Peyer's patch (tissue), 4 donors: ENCODE measurements around the gene SPINK6.

Source experiments
- POLR2A ChIP-seq, 2 donors: fragments of 450-650 bp; IDR thresholded peaks; one replicate each; pipeline ENCODE4 v1.5.1; 2017; ENCODE audit warnings: antibody characterized with exemption in 2 of 2, mild to moderate bottlenecking in 2 of 2, moderate library complexity in 2 of 2
- TF ChIP-seq, protein P1 (sequence below), 6 experiments: fragments of 450-650 bp in 4 of 6; fragments of 200-600 bp in 2 of 6; sonication (generic) in 1 of 6; IDR thresholded peaks; one replicate each; pipeline ENCODE4 v1.5.1; 2017 to 2019; ENCODE audit warnings: antibody characterized with exemption in 6 of 6, mild to moderate bottlenecking in 3 of 6, moderate library complexity in 1 of 6

DNA sequence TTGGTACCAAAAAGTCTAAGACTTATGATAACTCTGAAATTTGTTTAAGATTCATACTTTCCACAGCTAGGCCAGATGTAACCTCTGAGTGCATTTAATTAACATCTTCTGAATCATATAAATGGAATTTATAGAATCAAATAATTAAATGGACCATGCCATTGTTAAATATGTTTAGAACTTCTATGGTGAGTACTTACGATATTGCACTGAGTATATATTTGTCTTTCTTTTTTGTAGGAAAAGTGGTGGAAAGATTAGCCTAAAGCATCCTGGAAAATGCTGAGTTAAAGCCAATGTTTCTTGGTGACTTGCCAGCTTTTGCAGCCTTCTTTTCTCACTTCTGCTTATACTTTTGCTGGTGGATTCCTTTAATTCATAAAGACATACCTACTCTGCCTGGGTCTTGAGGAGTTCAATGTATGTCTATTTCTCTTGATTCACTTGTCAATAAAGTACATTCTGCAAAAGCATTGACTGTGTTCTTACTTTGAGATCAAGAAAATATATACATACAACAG is 11.9 kb downstream of the SPINK6 start:
- TF ChIP-seq, protein P1, sequence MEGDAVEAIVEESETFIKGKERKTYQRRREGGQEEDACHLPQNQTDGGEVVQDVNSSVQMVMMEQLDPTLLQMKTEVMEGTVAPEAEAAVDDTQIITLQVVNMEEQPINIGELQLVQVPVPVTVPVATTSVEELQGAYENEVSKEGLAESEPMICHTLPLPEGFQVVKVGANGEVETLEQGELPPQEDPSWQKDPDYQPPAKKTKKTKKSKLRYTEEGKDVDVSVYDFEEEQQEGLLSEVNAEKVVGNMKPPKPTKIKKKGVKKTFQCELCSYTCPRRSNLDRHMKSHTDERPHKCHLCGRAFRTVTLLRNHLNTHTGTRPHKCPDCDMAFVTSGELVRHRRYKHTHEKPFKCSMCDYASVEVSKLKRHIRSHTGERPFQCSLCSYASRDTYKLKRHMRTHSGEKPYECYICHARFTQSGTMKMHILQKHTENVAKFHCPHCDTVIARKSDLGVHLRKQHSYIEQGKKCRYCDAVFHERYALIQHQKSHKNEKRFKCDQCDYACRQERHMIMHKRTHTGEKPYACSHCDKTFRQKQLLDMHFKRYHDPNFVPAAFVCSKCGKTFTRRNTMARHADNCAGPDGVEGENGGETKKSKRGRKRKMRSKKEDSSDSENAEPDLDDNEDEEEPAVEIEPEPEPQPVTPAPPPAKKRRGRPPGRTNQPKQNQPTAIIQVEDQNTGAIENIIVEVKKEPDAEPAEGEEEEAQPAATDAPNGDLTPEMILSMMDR (IDR thresholded peaks at IDR 0.05): no peak
- TF ChIP-seq POLR2A (IDR thresholded peaks at IDR 0.05): no peak
